Fibroblast of the aortic adventitia (primary cell): ENCODE measurements around the gene RELN. TPM values are rescaled to one million over a fixed set of nuclear protein-coding genes. Genes with fewer than 3 reads are reported as not detected.

Experiments used
- DNase-seq: peaks from one replicate; pipeline ENCODE4 v3.0.0-alpha.2; 2010; ENCODE audit warnings: low read depth
- H3K4me3 ChIP-seq: 2 replicates; pipeline ENCODE4 v1.5.1; 2011; ENCODE audit warnings: low read depth, mild to moderate bottlenecking, control low read depth, low read length, moderate library complexity
- CTCF ChIP-seq: IDR thresholded peaks from 2 replicates; pipeline ENCODE4 v1.5.1; 2011; ENCODE audit warnings: mild to moderate bottlenecking, low read length, control low read depth, inconsistent platforms; ENCODE audit not compliant: insufficient read depth
- total RNA-seq: library from RNA; depleted of rRNA; stranded (reverse); fragments of >200 nt; gene quantifications from 2 replicates; pipeline ENCODE4 v1.2.3, GENCODE V29; 2012; ENCODE audit warnings: low replicate concordance

RELN gene
- total RNA-seq, 1 donor = 88.7 TPM

DNA sequence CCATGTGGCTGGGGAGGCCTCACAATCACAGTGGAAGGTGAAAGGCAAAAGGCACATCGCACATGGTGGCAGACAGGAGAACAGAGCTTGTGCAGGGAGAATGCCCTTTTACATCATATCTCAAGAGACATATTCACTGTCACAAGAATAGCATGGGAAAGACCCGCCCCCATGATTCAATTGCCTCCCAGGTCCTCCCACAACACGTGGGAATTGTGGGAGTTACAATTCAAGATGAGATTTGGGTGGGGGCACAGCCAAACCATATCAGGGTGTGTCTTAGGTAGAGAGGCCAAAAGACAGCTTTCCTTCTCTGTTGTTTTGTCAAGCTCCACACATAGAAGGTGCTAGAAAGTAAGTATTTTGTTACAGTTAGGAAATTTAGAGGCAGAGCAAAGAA lies 522.6 kb downstream of the RELN start:
- DNase-seq = no peak
- no peak overlapping the region for H3K4me3 ChIP-seq
- TF ChIP-seq CTCF = no peak

- no peak overlapping the region for H3K4me3 ChIP-seq
- TF ChIP-seq CTCF = no peak
Observed at GRCh38 chr7:103462358-103462757, 527.1 kb downstream of the RELN start.

GRCh38 chr7:103447073-103447960 lies 542.1 kb downstream of the RELN start:
- peak; percentile 49 for DNase-seq
- no peak overlapping the region for H3K4me3 ChIP-seq
- peak; percentile 87 for TF ChIP-seq CTCF

More at GRCh38 chr7:103462358-103462757, 527.1 kb downstream of the RELN start:
- no peak for DNase-seq

DNA sequence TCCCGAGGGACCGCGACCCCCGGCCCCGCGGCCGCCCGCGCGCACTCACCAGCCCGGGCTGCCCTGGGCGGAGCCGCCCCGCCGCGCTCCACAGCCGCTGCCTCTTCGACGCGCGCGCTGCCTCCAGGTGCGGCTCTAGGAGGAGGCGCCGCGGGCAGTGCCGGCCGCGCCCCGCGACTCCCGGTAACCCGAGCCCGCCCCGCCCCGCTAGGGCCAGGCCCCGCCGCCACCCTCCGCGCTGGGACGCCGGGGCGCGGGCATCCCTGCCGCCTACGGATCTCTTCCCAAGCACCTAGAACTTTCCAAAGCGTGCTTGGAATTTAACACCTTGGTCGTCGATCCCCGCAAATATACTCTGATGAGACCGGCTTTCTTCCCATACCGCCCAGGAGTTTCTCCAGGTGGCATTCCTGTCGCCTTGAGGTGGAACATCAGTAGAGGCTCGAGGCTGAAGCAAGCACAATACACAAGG lies 543.4 kb downstream of the RELN start, which contains the start of gene SLC26A5:
Gene SLC26A5 (minus strand): TSS at position 159 of the 472 bp plus-strand sequence. CDS start 24,693 bp downstream, outside the sequence.
- H3K4me3 ChIP-seq = peak within 1 kb of the TSS; percentile 41
- no peak for DNase-seq
- no peak for TF ChIP-seq CTCF

DNA sequence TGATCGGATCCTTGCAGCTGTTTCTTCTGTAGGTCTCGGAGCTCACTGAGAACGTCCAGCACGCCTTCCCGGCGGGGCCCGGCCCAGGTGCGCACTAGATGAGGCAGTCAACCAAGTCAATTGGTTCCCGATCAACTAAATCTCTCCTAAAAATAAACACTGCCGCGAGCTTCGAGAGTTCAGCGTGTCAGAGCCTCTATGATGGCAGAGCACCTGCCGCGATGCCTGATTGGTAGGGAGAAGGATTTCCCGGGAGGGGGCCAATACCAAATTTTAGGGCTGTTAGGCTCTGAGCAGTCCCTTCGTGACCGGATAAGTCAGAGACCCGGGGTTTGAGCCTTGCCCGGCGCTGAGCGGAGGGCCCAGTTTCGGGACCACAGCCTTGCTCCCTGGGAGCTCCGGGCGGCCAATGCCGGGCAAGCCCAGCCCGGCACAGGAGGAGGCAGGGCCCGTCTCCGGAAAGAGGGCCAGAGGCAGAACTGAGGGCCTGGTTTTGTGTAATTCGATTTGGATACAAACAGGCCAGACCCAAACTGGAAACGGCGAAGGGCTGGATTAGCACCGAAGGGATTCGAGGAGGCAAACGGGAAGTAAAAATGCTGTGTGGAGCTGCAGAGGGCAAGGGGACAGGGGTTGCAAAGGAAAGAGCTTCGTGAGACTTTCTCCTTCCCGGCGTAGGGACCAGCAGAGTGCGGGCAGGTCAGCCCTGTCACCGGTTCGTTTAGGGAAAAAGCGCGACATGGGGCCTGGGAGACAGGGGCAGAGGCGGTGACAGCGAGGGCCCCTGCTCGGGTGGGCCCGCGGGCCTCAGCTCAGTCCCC lies 544.0 kb downstream of the RELN start:
- no peak for TF ChIP-seq CTCF
- peak overlapping the region; percentile 41 for H3K4me3 ChIP-seq
- peak; percentile 4 for DNase-seq

- DNase-seq = no peak
- no peak overlapping the region for H3K4me3 ChIP-seq
- TF ChIP-seq CTCF = no peak
Observed at GRCh38 chr7:103439661-103440060, 549.8 kb downstream of the RELN start.
